ENCODE data around the gene HOXD8. TPM values are rescaled to one million over a fixed set of nuclear protein-coding genes. Genes with fewer than 3 reads are reported as not detected.

The HOXD8 gene
- total RNA-seq, 1 experiment from 2014 or later = 1.9 TPM

DNA sequence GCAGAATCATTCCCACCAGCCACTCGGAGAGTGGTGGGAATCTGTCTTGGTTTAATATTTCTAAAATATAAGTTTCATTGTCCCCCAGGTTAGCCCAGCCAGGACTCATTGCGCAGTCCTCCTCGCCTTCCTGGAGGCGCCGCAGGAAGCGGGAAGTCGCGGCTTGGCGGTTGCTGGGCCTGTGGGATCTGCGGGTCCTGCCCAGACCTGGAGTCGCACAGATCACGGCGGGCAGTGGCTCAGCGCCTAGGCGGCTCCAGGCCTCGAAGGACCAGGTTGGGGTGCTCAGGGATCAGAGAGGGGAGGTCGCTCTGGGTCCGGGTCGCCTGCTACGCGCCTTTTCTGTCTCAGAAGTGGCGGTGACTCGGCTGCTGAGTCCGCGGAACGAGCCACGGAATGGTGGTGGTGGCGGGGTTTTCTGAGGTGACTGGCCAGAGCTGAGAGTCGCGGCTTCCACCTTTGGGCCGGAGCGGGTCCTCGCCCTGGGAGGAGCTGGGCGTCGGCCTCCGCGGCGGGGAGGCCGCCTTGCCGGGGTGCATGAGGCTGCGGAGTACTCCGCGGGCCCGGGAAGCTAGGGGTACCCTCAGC lies 30.3 kb downstream of the HOXD8 start:
- H2AFZ ChIP-seq (ENCODE audit: low read length) = no peak overlapping the region
- CTCF ChIA-PET = no interaction called here
- no peak overlapping the region for H3K4me2 ChIP-seq (ENCODE audit: low read length)
- POLR2A ChIA-PET (ENCODE audit: unreplicated experiment) = no interaction called here
- no peaks in the 10 kb centered on the region for H3F3A ChIP-seq (ENCODE audit: low read length, unreplicated experiment)
- ATAC-seq (no peak), DNase-seq (no peak)
- H3K9ac ChIP-seq (ENCODE audit: low read length) = no peak overlapping the region
- no peaks in the 10 kb centered on the region for H3K36me3 ChIP-seq (ENCODE audit: low read depth, low read length)
- H3K9me3 ChIP-seq (ENCODE audit: low read length) = no peaks in the 10 kb centered on the region
- no peaks in the 10 kb centered on the region for H3K79me2 ChIP-seq (ENCODE audit: low read length)
- intact Hi-C loops (cut with micrococcal nuclease) = no loop called here
- H3K27me3 ChIP-seq (ENCODE audit: low read length) = no peaks in the 10 kb centered on the region
- H4K20me1 ChIP-seq (ENCODE audit: low read length) = no peaks in the 10 kb centered on the region
- H3K4me1 ChIP-seq (ENCODE audit: insufficient read depth, low read length) = no peaks in the 10 kb centered on the region
- no peaks in the 10 kb centered on the region for H3K9me2 ChIP-seq (replicated peaks; ENCODE audit: low read length)
- TF ChIP-seq EZH2 (IDR thresholded peaks at IDR 0.05; ENCODE audit: low read length, unreplicated experiment) (no peak), EZH2phosphoT487 (IDR thresholded peaks at IDR 0.05; ENCODE audit: borderline replicate concordance, low read length) (no peak)
- TF ChIP-seq, protein P1, sequence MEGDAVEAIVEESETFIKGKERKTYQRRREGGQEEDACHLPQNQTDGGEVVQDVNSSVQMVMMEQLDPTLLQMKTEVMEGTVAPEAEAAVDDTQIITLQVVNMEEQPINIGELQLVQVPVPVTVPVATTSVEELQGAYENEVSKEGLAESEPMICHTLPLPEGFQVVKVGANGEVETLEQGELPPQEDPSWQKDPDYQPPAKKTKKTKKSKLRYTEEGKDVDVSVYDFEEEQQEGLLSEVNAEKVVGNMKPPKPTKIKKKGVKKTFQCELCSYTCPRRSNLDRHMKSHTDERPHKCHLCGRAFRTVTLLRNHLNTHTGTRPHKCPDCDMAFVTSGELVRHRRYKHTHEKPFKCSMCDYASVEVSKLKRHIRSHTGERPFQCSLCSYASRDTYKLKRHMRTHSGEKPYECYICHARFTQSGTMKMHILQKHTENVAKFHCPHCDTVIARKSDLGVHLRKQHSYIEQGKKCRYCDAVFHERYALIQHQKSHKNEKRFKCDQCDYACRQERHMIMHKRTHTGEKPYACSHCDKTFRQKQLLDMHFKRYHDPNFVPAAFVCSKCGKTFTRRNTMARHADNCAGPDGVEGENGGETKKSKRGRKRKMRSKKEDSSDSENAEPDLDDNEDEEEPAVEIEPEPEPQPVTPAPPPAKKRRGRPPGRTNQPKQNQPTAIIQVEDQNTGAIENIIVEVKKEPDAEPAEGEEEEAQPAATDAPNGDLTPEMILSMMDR (conservative IDR thresholded peaks at IDR 0.05; ENCODE audit: low read depth, low read length) = no peak
- H3K27ac ChIP-seq (ENCODE audit: low read length) = no peak overlapping the region
- BruUV-seq (replicated peaks) = no TSS peak
- H3K4me3 ChIP-seq (ENCODE audit: low read length) = no peak overlapping the region

DNA sequence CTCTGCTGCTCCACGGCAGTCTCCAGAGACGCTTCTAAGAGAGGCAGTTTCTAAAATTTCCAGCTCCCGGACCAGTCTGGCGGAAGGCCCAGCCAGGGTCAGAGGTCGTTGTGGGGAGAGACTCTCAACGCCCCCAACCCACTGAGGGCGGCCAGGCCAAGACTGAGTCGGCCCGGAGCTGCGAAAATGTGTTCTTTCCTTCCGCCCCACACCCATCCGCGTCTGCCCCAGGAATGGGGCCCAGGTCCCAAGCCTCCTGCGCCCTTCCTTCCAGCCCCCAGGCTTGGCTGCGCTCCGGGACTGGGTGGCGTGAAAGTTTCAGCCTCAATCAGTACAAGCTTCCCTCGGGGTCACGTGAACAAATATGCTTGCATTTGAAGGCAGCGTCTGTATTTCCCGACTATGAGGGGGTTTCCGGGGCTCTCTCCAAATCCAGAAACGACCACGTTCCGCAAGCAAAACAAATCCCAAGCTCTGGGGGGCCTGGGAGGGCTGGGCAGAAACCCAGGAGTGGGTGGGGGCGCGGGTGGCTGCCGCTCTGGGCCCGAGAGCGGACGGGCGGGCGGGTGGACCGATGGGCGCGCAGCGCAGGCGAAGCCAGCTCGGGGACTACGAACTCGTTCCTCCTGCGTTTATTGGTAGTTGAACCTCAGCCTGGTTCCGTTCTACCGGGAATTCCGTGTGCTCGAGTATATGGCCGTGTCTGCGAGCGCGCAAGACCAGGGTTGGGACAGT lies 30.9 kb downstream of the HOXD8 start:
- CTCF ChIA-PET = no interaction called here

More for the DNA sequence above, 30.9 kb downstream of the HOXD8 start:
- no peaks in the 10 kb centered on the region for H4K20me1 ChIP-seq (ENCODE audit: low read length)
- BruUV-seq (replicated peaks) = no TSS peak
- intact Hi-C loops (cut with micrococcal nuclease) = no loop called here
- H3K9me2 ChIP-seq (replicated peaks; ENCODE audit: low read length) = no peaks in the 10 kb centered on the region
- H3K4me1 ChIP-seq (ENCODE audit: insufficient read depth, low read length) = no peaks in the 10 kb centered on the region
- no peak overlapping the region for H2AFZ ChIP-seq (ENCODE audit: low read length)
- no peak overlapping the region for H3K27ac ChIP-seq (ENCODE audit: low read length)
- H3K4me3 ChIP-seq (ENCODE audit: low read length) = no peak overlapping the region
- no peak for DNase-seq
- H3K4me2 ChIP-seq (ENCODE audit: low read length) = no peak overlapping the region
- no peaks in the 10 kb centered on the region for H3F3A ChIP-seq (ENCODE audit: low read length, unreplicated experiment)
- no peaks in the 10 kb centered on the region for H3K9me3 ChIP-seq (ENCODE audit: low read length)
- ATAC-seq = no peak
- H3K36me3 ChIP-seq (ENCODE audit: low read depth, low read length) = no peaks in the 10 kb centered on the region
- no peaks in the 10 kb centered on the region for H3K79me2 ChIP-seq (ENCODE audit: low read length)
- no peak overlapping the region for H3K9ac ChIP-seq (ENCODE audit: low read length)
- no peak for TF ChIP-seq EZH2 (IDR thresholded peaks at IDR 0.05; ENCODE audit: low read length, unreplicated experiment)
- no peak for TF ChIP-seq EZH2phosphoT487 (IDR thresholded peaks at IDR 0.05; ENCODE audit: borderline replicate concordance, low read length)
- TF ChIP-seq, protein P1 (conservative IDR thresholded peaks at IDR 0.05; ENCODE audit: low read depth, low read length) = no peak
- POLR2A ChIA-PET (ENCODE audit: unreplicated experiment) = no interaction called here
- H3K27me3 ChIP-seq (ENCODE audit: low read length) = no peaks in the 10 kb centered on the region
